Fibroblast of the conjunctiva (primary cell): Measurements from ENCODE around the gene CMPK1.

Experiments
- DNase-seq: peaks from one replicate; pipeline ENCODE4 v3.0.0-alpha.2; 2010; ENCODE audit warnings: low read depth

CMPK1 gene

GRCh38 chr1:47424336-47424982 is 90.9 kb downstream of the CMPK1 start:
- DNase-seq, result peak; percentile 21
